Sigmoid colon (tissue), 4 donors: ENCODE measurements around the gene IFT25.

ENCODE experiments used
- CTCF ChIP-seq, 4 experiments: fragments of 450-650 bp in 3 of 4; fragments of 200-600 bp in 1 of 4; IDR thresholded peaks; one replicate each; pipeline ENCODE4 v1.5.1; 2016 to 2019; ENCODE audit warnings: antibody characterized with exemption in 4 of 4, mild to moderate bottlenecking in 3 of 4, moderate library complexity in 2 of 4
- EP300 ChIP-seq, 4 donors: sonication (generic); formaldehyde crosslinking; IDR thresholded peaks; one replicate each; pipeline ENCODE4 v1.6.1; 2017; ENCODE audit warnings: antibody characterized with exemption in 4 of 4
- POLR2A ChIP-seq, 2 donors: fragments of 450-650 bp; IDR thresholded peaks; one replicate each; pipeline ENCODE4 v1.6.1; 2016; ENCODE audit warnings: antibody characterized with exemption in 2 of 2, mild to moderate bottlenecking in 2 of 2, moderate library complexity in 2 of 2
- POLR2AphosphoS5 ChIP-seq, 4 donors: sonication (generic); formaldehyde crosslinking; IDR thresholded peaks; one replicate each; pipeline ENCODE4 v1.6.1; 2017; ENCODE audit warnings: antibody characterized with exemption in 4 of 4

GRCh38 chr1:53943490-53944043, 1.9 kb downstream of the IFT25 start:
- no peak for TF ChIP-seq CTCF (IDR thresholded peaks at IDR 0.05)
- no peak for TF ChIP-seq POLR2AphosphoS5 (IDR thresholded peaks at IDR 0.05)
- TF ChIP-seq EP300 (IDR thresholded peaks at IDR 0.05), result no peak
- TF ChIP-seq POLR2A (IDR thresholded peaks at IDR 0.05), result no peak
